Activated gamma-delta T cell treated with anti-CD3 and anti-CD28 coated beads, Interleukin-2, amount 50 U/mL, for 16 hours (primary cell): Measurements from ENCODE around the gene PDE4B.

Source experiments
- DNase-seq: peaks from one replicate; pipeline ENCODE4 v3.0.0-alpha.2; 2020; ENCODE audit warnings: low read depth

PDE4B gene

GRCh38 chr1:65882076-65882475 lies 89.4 kb downstream of the PDE4B start:
- no peak for DNase-seq

- no peak for DNase-seq
These were observed 96.7 kb downstream of the PDE4B start for GRCh38 chr1:65889441-65889840.

GRCh38 chr1:65890201-65890843 lies 97.6 kb downstream of the PDE4B start:
- DNase-seq, result no peak

- no peak for DNase-seq
These were observed 102.3 kb downstream of the PDE4B start for GRCh38 chr1:65894738-65895605.

- DNase-seq, result no peak
These were observed 104.0 kb downstream of the PDE4B start for GRCh38 chr1:65896721-65897120.

- no peak for DNase-seq
These were observed 104.8 kb downstream of the PDE4B start for GRCh38 chr1:65897485-65897884.

GRCh38 chr1:65904681-65905083 lies 112.0 kb downstream of the PDE4B start:
- DNase-seq, result no peak

- DNase-seq, result no peak
These were observed 117.7 kb downstream of the PDE4B start for GRCh38 chr1:65910432-65910831.

- no peak for DNase-seq
These were observed 119.0 kb downstream of the PDE4B start for GRCh38 chr1:65911679-65912078.

GRCh38 chr1:65918564-65918963 lies 125.9 kb downstream of the PDE4B start:
- DNase-seq, result no peak

- no peak for DNase-seq
These were observed 128.8 kb downstream of the PDE4B start for GRCh38 chr1:65921446-65921845.

GRCh38 chr1:65924471-65924870 lies 131.8 kb downstream of the PDE4B start:
- DNase-seq, result no peak

GRCh38 chr1:65938506-65938905 lies 145.8 kb downstream of the PDE4B start:
- DNase-seq, result no peak

- DNase-seq, result no peak
These were observed 146.5 kb downstream of the PDE4B start for GRCh38 chr1:65939191-65939590.

- DNase-seq, result no peak
These were observed 146.9 kb downstream of the PDE4B start for GRCh38 chr1:65939636-65940035.

GRCh38 chr1:65940126-65940525 lies 147.4 kb downstream of the PDE4B start:
- no peak for DNase-seq

GRCh38 chr1:65942476-65942875 lies 149.8 kb downstream of the PDE4B start:
- no peak for DNase-seq

- no peak for DNase-seq
These were observed 153.7 kb downstream of the PDE4B start for GRCh38 chr1:65946376-65946775.

- no peak for DNase-seq
These were observed 154.3 kb downstream of the PDE4B start for GRCh38 chr1:65946960-65947359.

GRCh38 chr1:65948609-65949229 lies 156.0 kb downstream of the PDE4B start:
- no peak for DNase-seq

- DNase-seq, result no peak
These were observed 156.5 kb downstream of the PDE4B start for GRCh38 chr1:65949230-65949626.

- no peak for DNase-seq
These were observed 157.2 kb downstream of the PDE4B start for GRCh38 chr1:65949933-65950332.

- DNase-seq, result no peak
These were observed 160.0 kb downstream of the PDE4B start for GRCh38 chr1:65952696-65953095.
